ENCODE measurements around the gene CHCHD2.
A peak's percentile ranks its signal among the peaks of the same experiment; 100 is the strongest.
"Not testable (repeated sequence)": the region's sequence is repeated elsewhere in the genome, so short reads cannot be mapped to it uniquely, and the experiment has no call there.

Gene CHCHD2

DNA sequence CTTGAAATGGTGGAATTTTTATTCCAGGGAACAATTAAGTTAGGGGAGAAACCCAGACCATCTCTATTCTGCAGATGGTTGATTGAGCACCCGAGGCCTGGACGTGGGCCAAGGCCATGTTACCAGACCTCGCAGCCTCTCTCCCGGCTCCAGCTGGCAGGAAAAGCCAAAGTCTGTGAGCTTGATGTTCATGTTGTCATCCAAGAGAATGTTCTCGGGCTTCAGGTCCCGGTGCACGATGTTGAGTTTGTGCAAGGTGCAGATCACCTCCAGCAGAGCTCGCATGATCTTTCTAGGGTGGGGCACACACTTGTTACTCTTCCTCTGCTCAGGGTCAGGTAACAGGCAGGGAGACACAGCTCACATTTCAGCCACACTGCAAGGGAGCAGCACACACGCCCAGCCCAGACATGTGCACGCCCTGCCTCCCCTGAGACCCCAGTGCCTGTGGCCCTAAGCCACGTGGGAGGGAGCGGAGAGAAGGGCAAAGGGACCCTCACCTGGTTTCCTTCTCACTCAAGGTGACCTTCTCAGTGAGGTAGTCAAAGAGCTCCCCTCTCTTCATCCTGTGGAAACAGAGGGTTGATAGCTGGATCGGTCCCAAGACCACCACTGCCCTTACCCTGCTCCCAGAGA is 23.0 kb downstream of the CHCHD2 start:
- no peak for DNase-seq (ENCODE audit: low spot score)

DNA sequence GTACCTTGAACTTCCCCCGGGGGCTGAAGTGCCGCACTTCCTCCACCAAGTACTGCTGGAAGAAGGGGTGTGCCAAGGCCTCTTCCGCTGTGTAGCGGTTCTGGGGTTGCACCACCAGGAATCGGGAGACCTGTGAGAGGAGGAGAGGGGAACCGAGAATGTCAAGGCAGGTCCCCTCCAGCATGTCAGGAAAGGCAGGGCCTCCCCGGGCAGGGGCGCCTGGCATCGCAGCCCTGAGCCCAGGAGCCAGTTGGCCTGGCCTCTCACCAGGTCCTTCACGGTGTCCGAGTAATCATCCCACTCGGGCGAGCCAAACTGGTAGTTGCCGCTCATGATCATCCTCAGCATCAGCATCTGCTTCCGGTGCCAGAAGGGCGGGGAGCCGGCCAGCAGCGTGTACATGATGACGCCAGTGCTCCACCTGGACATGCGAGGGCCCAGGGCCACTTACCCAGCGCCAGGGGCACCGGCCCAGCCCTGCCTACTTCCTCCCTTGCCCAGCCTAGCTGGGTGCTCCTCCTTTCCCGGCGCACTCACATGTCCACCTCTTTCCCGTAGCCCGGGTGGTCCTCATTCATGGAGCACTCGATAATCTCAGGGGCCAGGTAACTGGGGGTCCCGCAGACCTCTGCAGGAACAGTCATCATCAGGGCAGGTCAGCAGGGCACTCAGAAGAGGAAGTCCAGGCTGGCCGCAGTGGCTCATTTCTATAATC is 24.5 kb downstream of the CHCHD2 start:
- DNase-seq (ENCODE audit: low spot score), result no peak

DNA sequence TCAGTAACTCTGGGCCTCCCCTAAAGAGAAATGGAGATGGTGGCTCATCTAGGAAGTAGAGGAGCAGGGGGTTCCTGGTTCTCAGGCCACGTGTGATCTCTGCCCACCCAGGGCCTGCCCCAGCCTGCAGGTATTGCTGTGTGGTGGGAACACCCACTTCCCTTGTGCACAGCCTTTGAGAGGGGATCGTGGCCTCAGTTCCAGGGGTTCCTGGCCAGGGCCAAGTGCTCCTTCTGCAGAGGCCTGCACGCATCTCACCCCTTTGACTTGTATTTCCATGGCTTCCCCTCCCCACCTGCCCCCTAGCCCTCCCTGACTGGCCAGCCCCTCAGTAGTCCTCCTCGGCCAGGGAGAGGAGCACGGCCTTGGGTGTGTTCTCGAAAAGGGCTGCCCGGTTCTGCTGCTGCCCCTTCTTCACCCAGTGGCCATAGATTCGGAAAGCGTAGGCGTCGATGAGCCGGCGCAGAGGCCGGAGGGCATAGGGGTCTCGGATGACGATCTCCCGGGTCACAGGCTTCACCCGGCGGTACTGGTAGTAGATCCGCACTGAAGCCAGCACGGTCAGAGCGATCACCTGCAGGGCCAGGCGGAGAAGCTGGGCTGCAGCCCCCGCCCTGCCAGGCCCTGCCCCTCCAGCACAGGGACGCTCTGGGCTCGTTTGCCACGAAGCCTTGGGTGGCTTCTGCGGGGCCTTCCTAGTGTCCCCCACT is 25.4 kb downstream of the CHCHD2 start:
- not testable (repeated sequence) for DNase-seq (ENCODE audit: low spot score)

DNA sequence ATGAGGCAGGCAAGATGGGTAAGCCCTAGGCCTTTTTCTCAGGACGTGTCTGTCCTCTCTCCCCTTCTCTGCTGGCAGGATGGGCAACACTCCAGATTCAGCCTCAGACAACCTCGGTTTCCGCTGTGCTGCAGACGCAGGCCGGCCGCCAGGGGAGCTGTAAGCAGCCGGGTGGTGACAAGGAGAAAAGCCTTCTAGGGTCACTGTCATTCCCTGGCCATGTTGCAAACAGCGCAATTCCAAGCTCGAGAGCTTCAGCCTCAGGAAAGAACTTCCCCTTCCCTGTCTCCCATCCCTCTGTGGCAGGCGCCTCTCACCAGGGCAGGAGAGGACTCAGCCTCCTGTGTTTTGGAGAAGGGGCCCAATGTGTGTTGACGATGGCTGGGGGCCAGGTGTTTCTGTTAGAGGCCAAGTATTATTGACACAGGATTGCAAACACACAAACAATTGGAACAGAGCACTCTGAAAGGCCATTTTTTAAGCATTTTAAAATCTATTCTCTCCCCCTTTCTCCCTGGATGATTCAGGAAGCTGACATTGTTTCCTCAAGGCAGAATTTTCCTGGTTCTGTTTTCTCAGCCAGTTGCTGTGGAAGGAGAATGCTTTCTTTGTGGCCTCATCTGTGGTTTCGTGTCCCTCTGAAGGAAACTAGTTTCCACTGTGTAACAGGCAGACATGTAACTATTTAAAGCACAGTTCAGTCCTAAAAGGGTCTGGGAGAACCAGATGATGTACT is 26.7 kb downstream of the CHCHD2 start:
- no peak for DNase-seq (ENCODE audit: low spot score)

DNA sequence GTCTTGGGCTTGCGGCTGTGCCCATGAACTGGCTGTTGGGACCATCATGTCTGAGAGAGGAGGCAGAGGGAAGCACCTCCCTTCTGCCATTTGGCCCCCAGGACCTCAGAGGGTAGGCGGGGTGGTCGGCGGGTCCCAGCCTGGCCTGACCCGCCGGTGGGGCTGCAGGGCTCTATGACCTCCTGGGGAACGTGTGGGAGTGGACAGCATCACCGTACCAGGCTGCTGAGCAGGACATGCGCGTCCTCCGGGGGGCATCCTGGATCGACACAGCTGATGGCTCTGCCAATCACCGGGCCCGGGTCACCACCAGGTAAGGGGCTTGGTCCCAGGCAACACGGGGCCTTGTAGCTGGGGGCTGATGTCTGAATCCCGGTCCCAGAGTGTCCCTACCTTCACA is 28.1 kb downstream of the CHCHD2 start:
- DNase-seq (ENCODE audit: low spot score), result no peak

DNA sequence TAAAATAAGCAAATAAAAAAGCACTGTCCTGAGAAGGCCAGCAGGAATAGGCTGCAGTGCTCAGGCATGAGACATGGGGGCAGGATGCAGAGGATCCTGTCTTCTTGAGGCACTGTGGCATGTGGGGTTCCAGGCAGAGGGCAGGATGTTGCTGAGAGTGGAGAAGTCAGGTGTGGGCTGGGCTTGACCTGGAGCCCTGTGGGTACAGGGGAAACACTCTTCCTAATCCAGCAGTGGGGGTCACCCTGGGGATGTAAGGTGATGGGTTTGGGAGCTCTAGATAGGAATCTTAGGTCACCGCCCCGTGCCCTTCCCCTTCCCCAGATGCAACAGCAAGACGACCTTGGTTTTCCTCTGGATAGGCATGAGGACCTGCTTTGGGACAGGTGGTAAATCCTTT is 28.6 kb downstream of the CHCHD2 start:
- no peak for DNase-seq (ENCODE audit: low spot score)

DNA sequence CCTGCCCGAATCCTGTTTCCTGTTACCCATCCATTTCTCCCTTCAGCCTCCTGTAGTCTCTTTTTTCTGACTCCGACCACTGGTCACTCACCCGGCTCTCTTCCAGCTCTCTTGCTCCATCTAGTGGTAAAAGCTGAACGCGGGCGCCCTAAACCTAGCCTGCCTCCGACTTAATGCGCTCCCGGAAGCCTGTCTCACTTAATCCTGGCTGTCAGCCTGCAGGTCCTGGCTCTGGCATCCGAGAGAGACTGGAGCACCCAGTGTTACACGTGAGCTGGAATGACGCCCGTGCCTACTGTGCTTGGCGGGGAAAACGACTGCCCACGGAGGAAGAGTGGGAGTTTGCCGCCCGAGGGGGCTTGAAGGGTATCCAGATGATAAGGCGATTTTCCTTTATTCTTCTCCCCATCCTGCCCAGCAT is 31.9 kb downstream of the CHCHD2 start:
- peak; percentile 80 for DNase-seq (ENCODE audit: low spot score)

DNA sequence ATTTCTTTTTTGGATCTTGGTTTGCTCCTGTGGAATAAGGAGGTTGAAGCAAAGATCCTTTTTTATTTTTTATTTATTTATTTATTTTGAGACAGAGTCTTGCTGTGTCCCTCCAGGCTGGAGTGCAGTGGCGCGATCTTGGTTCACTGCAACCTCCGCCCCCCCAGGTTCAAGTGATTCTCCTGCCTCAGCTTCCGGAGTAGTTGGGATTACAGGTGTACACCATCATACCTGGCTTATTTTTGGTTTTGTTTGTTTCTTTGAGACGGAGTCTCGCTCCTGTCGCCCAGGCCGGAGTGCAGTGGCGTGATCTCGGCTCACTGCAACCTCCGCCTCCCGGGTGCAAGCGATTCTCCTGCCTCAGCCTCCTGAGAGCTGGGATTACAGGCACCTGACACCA is 39.9 kb downstream of the CHCHD2 start:
- DNase-seq (ENCODE audit: low spot score), result not testable (repeated sequence)

DNA sequence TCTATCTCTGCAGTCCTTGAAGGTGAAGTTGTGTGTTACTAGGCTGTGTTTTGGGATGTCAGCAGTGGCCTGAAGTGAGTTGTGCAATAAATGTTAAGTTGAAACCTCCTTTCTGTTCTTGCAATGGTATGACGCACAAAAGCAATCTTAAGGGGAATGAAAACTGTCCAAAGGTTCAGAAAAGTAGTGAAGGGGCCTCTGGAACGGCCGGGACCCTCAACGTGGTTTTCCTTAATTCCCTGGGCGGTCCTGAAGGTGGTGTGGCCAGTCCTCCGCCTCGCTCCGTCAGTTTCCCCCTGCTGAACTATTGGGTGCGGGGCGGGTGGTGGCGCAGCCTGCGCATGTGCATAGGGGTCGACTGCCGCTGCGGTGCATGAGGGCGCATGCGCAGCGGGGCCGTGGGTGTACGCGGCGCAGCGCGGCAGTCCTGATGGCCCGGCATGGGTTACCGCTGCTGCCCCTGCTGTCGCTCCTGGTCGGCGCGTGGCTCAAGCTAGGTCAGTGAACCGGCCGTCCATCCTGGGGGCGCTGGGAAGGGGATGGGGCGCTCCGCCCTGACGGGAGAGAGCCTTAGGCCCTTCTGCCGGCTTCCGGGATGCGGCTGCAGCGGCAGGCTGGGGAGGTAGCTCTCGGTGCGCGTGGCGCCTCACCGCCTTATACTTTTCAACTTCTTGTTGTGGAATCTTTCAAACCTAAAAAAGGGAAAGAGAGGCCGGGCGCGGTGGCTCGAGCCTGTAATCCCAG is 42.2 kb downstream of the CHCHD2 start, which contains the start of gene SUMF2:
TSS of gene SUMF2 (plus strand) at position 405 of the 744 bp plus-strand sequence. CDS start at position 431, 26 bp downstream.
- DNase-seq (ENCODE audit: low spot score), result peak; percentile 97

DNA sequence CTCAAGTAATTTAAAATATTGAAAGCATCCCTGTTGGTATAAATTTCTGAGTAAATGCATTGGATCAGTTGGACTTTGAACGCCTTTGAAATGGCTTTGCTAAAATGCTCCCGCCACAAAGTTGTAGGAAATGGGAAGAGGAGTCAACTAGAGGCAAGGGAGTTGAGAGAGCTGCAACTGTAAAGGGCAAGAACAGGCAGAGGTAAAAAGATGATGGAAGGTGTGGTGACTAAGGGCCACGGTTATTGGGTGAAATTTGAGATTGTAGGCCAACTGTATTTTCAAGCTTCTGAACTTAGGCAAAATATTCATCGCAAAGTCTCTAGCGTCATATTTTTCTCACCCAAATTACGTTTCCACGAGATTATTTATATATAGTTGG is 42.8 kb downstream of the CHCHD2 start:
- no peak for DNase-seq (ENCODE audit: low spot score)

DNA sequence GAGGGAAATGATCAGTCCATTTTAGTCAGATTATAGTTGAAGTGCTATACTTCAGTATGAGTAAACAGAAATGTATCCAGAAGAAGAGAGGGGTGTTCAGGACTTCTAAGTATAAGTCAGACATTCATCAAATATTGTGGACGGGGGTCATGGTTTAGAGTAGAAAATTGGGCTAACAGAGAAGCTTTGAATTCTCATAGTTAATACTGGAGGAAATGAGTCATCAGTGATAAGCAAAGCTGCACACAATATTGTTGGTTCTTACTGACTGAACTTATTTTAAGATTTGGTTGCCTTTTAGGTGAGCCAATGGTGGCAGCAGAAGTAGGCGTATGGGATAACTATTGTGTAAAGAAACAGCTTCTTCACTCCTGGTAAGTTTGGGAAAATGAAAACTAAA is 43.9 kb downstream of the CHCHD2 start:
- peak; percentile 19 for DNase-seq (ENCODE audit: low spot score)

DNA sequence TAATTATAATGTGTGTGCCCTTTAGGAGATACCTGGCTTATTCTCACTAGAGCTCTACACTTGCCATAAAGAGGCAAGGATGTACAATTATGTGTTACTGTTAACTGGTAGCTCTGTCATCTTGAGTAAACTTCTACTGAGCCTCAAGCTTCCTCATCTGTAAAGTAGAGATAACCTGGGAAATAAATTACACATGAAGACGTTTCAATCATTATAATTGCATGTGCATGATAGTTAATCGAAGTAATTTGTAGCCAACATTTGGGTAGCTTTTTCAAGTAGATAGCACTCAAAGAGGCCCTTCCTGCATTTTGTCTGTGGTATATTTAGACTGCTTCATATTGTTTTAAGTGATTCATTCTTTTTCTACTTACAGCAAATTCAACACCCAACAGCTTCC is 52.3 kb downstream of the CHCHD2 start:
- DNase-seq (ENCODE audit: low spot score), result no peak

DNA sequence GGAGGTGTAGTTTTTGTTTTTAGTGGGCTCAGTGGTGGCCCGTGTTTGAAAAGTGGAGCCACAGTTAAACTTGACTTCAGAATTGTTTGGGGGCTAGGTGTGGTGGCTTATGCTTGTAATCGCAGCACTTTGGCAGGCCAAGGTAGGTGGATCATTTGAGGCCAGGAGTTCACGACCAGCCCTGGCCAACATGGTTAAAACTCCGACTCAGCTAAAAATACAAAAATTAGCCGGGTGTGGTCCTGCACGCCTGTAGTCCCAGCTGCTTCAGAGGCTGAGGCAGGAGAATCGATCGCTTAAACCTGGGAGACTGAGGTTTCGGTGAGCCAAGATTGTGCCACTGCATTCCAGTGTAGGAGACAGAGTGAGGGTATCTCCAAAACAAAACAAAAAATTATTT is 52.9 kb downstream of the CHCHD2 start:
- DNase-seq (ENCODE audit: low spot score), result no peak
